OCI-LY1 (cell line): ENCODE data around the gene PGA4.
"Not testable (repeated sequence)": the region's sequence is repeated elsewhere in the genome, so short reads cannot be mapped to it uniquely, and the experiment has no call there.

ENCODE experiments used
- H2AFZ ChIP-seq: fragments of 200-600 bp; sonication (generic), shearing (Covaris generic); 2 replicates; pipeline ENCODE4 v1.6.0; 2014; ENCODE audit warnings: antibody characterized with exemption, mild to moderate bottlenecking, low read length
- H3F3A ChIP-seq: fragments of 200-600 bp; sonication (generic), shearing (Covaris generic); 2 replicates; pipeline ENCODE4 v1.6.0; 2014; ENCODE audit warnings: mild to moderate bottlenecking, antibody characterized with exemption, low read length, moderate library complexity; ENCODE audit not compliant: insufficient read depth
- H3K27ac ChIP-seq: fragments of 200-600 bp; sonication (generic); 2 replicates; pipeline ENCODE4 v1.5.1; 2014; ENCODE audit warnings: low read length, mixed run types, mild to moderate bottlenecking, low read depth; ENCODE audit not compliant: poor library complexity, severe bottlenecking
- H3K27me3 ChIP-seq: fragments of 200-600 bp; sonication (generic); 2 replicates; pipeline ENCODE4 v1.6.0; 2014; ENCODE audit warnings: antibody characterized with exemption, mild to moderate bottlenecking, low read length, moderate library complexity; ENCODE audit not compliant: insufficient read depth
- H3K36me3 ChIP-seq: fragments of 200-600 bp; sonication (generic); 2 replicates; pipeline ENCODE4 v1.6.1; 2014; ENCODE audit warnings: mild to moderate bottlenecking, antibody characterized with exemption, low read length, moderate library complexity, mixed read lengths; ENCODE audit not compliant: insufficient read depth
- H3K4me1 ChIP-seq: fragments of 200-600 bp; sonication (generic); 2 replicates; pipeline ENCODE4 v1.5.1; 2014; ENCODE audit warnings: mild to moderate bottlenecking, low read length, moderate library complexity; ENCODE audit not compliant: insufficient read depth, severe bottlenecking
- H3K4me2 ChIP-seq: fragments of 200-600 bp; sonication (generic), shearing (Covaris generic); 2 replicates; pipeline ENCODE4 v1.6.1; 2014; ENCODE audit warnings: low read length
- H3K4me3 ChIP-seq: fragments of 200-600 bp; sonication (generic); 2 replicates; pipeline ENCODE4 v1.5.1; 2014; ENCODE audit warnings: low read length, low read depth, mild to moderate bottlenecking, mixed read lengths; ENCODE audit not compliant: poor library complexity, severe bottlenecking
- H3K79me2 ChIP-seq: fragments of 200-600 bp; shearing (Covaris generic); 2 replicates; pipeline ENCODE4 v1.6.1; 2016; ENCODE audit warnings: mixed run types, low read length, mixed read lengths; ENCODE audit not compliant: insufficient read depth
- H3K9ac ChIP-seq: fragments of 200-600 bp; sonication (generic), shearing (Covaris generic); 2 replicates; pipeline ENCODE4 v1.6.1; 2014; ENCODE audit warnings: mild to moderate bottlenecking, low read length, mixed read lengths
- H3K9me2 ChIP-seq: fragments of 200-600 bp; sonication (generic), shearing (Covaris generic); 2 replicates; pipeline ENCODE4 v1.6.1; 2014; ENCODE audit warnings: low read depth, mild to moderate bottlenecking, low read length, mixed read lengths
- H3K9me3 ChIP-seq: fragments of 200-600 bp; shearing (Covaris generic); 2 replicates; pipeline ENCODE4 v1.6.1; 2014; ENCODE audit warnings: low read length, mixed read lengths
- H4K20me1 ChIP-seq: fragments of 200-600 bp; sonication (generic), shearing (Covaris generic); 2 replicates; pipeline ENCODE4 v1.6.0; 2016; ENCODE audit warnings: mild to moderate bottlenecking, low read length; ENCODE audit not compliant: insufficient read depth

Gene PGA4

GRCh38 chr11:61240288-61240687 lies 18.1 kb downstream of the PGA4 start:
- H3K4me3 ChIP-seq, H3K9me3 ChIP-seq, H4K20me1 ChIP-seq, H3K4me1 ChIP-seq, H3K4me2 ChIP-seq, H3F3A ChIP-seq, H3K27me3 ChIP-seq, H3K27ac ChIP-seq, H2AFZ ChIP-seq, H3K9me2 ChIP-seq, H3K36me3 ChIP-seq, H3K79me2 ChIP-seq, H3K9ac ChIP-seq: not testable (repeated sequence)

GRCh38 chr11:61240875-61241274 lies 18.7 kb downstream of the PGA4 start, which contains the start of gene PGA5:
TSS of gene PGA5 (plus strand) at chr11:61241175. CDS start at chr11:61241227, 52 bp downstream.
- H3K4me2 ChIP-seq, H3K79me2 ChIP-seq, H3K9ac ChIP-seq, H3K4me3 ChIP-seq, H3K36me3 ChIP-seq, H3F3A ChIP-seq, H3K9me2 ChIP-seq, H3K4me1 ChIP-seq, H2AFZ ChIP-seq, H3K9me3 ChIP-seq, H3K27ac ChIP-seq, H4K20me1 ChIP-seq, H3K27me3 ChIP-seq: not testable (repeated sequence)

GRCh38 chr11:61241526-61241925 lies 19.4 kb downstream of the PGA4 start:
- not testable (repeated sequence) for H3K27ac ChIP-seq, H3K27me3 ChIP-seq, H3K4me2 ChIP-seq, H3K4me3 ChIP-seq, H3K9ac ChIP-seq, H3F3A ChIP-seq, H3K79me2 ChIP-seq, H3K4me1 ChIP-seq, H3K9me3 ChIP-seq, H3K9me2 ChIP-seq, H4K20me1 ChIP-seq, H2AFZ ChIP-seq, H3K36me3 ChIP-seq

- not testable (repeated sequence) for H4K20me1 ChIP-seq, H3K4me2 ChIP-seq, H2AFZ ChIP-seq, H3K4me1 ChIP-seq, H3K79me2 ChIP-seq, H3F3A ChIP-seq, H3K9me2 ChIP-seq, H3K9me3 ChIP-seq, H3K27me3 ChIP-seq, H3K9ac ChIP-seq, H3K36me3 ChIP-seq, H3K4me3 ChIP-seq, H3K27ac ChIP-seq
These were observed 23.3 kb downstream of the PGA4 start for GRCh38 chr11:61245284-61245964.

- not testable (repeated sequence) for H3K9ac ChIP-seq, H3K9me2 ChIP-seq, H3K27me3 ChIP-seq, H3K4me2 ChIP-seq, H3K79me2 ChIP-seq, H3F3A ChIP-seq, H3K36me3 ChIP-seq, H2AFZ ChIP-seq, H3K4me1 ChIP-seq, H4K20me1 ChIP-seq, H3K9me3 ChIP-seq, H3K27ac ChIP-seq, H3K4me3 ChIP-seq
These were observed 25.9 kb downstream of the PGA4 start for GRCh38 chr11:61248071-61248470.

GRCh38 chr11:61249201-61249600 lies 27.1 kb downstream of the PGA4 start:
- H3K4me3 ChIP-seq, H2AFZ ChIP-seq, H3K4me2 ChIP-seq, H3K79me2 ChIP-seq, H3K27ac ChIP-seq, H4K20me1 ChIP-seq, H3K9ac ChIP-seq, H3K9me2 ChIP-seq, H3K27me3 ChIP-seq, H3K4me1 ChIP-seq, H3K36me3 ChIP-seq, H3F3A ChIP-seq, H3K9me3 ChIP-seq: not testable (repeated sequence)

GRCh38 chr11:61250796-61251765 lies 28.9 kb downstream of the PGA4 start:
- not testable (repeated sequence) for H3F3A ChIP-seq

More at GRCh38 chr11:61250796-61251765, 28.9 kb downstream of the PGA4 start:
- H3K9me2 ChIP-seq, H3K9me3 ChIP-seq, H3K79me2 ChIP-seq, H3K4me3 ChIP-seq, H4K20me1 ChIP-seq, H2AFZ ChIP-seq, H3K27me3 ChIP-seq, H3K27ac ChIP-seq, H3K36me3 ChIP-seq, H3K4me2 ChIP-seq, H3K4me1 ChIP-seq, H3K9ac ChIP-seq: not testable (repeated sequence)
